Natural killer cell (primary cell): ENCODE results near the gene GPR146. TPM values are rescaled to one million over a fixed set of nuclear protein-coding genes. Genes with fewer than 3 reads are reported as not detected.

Source experiments
- ATAC-seq, 3 donors: fragments of 150-1000 bp in 2 of 3; fragments of 200-7000 bp in 1 of 3; cut with Tn5 transposase; 1 replicate in 1 of 3; 2 replicates in 2 of 3; pipeline ENCODE4 v1.10.0; 2021; ENCODE audit warnings: mild to moderate bottlenecking in 2 of 3, moderate library complexity in 2 of 3
- DNase-seq, 2 donors: peaks; one replicate each; pipeline versions ENCODE4 v3.0.0 to v3.0.0-alpha.2; 2013 to 2021; ENCODE audit warnings: mixed read lengths in 1 of 2
- H3K27ac ChIP-seq: one replicate; pipeline ENCODE4 v1.5.1; 2013; ENCODE audit warnings: mild to moderate bottlenecking, low read length
- H3K27me3 ChIP-seq: one replicate; pipeline ENCODE4 v1.6.1; 2013; ENCODE audit warnings: low read length; ENCODE audit not compliant: control insufficient read depth, insufficient read depth
- H3K36me3 ChIP-seq: one replicate; pipeline ENCODE4 v1.6.1; 2013; ENCODE audit warnings: low read length; ENCODE audit not compliant: control insufficient read depth, insufficient read depth
- H3K4me1 ChIP-seq: one replicate; pipeline ENCODE4 v1.6.1; 2013; ENCODE audit warnings: low read length; ENCODE audit not compliant: control insufficient read depth, insufficient read depth
- H3K4me3 ChIP-seq: one replicate; pipeline ENCODE4 v1.5.1; 2013; ENCODE audit warnings: low read length
- H3K9me3 ChIP-seq: one replicate; pipeline ENCODE4 v1.6.1; 2013; ENCODE audit warnings: low read length; ENCODE audit not compliant: control insufficient read depth, insufficient read depth
- H3K27ac Mint-ChIP-seq, 2 donors: one replicate each; pipeline ENCODE4 v1.8.0; 2022; ENCODE audit warnings: mild to moderate bottlenecking in 2 of 2, mixed read lengths in 2 of 2, moderate library complexity in 1 of 2
- H3K27me3 Mint-ChIP-seq, 2 donors: one replicate each; pipeline ENCODE4 v1.8.0; 2022; ENCODE audit warnings: low read depth in 2 of 2, mixed read lengths in 2 of 2
- H3K36me3 Mint-ChIP-seq: one replicate; pipeline ENCODE4 v1.8.0; 2022; ENCODE audit warnings: mixed read lengths
- H3K4me1 Mint-ChIP-seq, 2 donors: one replicate each; pipeline ENCODE4 v1.8.0; 2022; ENCODE audit warnings: mixed read lengths in 2 of 2
- H3K4me3 Mint-ChIP-seq: one replicate; pipeline ENCODE4 v1.8.0; 2022; ENCODE audit warnings: mild to moderate bottlenecking, moderate library complexity, mixed read lengths
- H3K9me3 Mint-ChIP-seq, 2 donors: one replicate each; pipeline ENCODE4 v1.8.0; 2022; ENCODE audit warnings: mixed read lengths in 2 of 2
- CTCF ChIP-seq: fragments of 200-600 bp; IDR thresholded peaks from one replicate; pipeline ENCODE4 v1.8.0; 2022; ENCODE audit warnings: antibody characterized with exemption
- WGBS: methylation state at CpG from one replicate; pipeline ENCODE4 v1.1.7; 2013; ENCODE audit warnings: missing lambda C conversion rate; ENCODE audit not compliant: insufficient coverage; 5-methylcytosine and 5-hydroxymethylcytosine counted together
- intact Hi-C: fragments of 100-400 bp; cut with micrococcal nuclease; formaldehyde crosslinking; loops from one replicate; pipeline ENCODE4 v1.14.2; 2022
- total RNA-seq, 4 donors: library from RNA; stranded (reverse); fragments of 120-200 nt in 1 of 4; gene quantifications; one replicate each; pipeline versions ENCODE4 v1.2.3 to v1.2.4, GENCODE V29; 2013 to 2022

Gene GPR146
- total RNA-seq, 3 donors from 2014 or later (not counting 1 experiment from before 2014, with no cell fraction given), result 2.3 to 4.5 (median 2.5) TPM

- Mint-ChIP-seq H3K4me1 (peaks cover 6 to 10% of the 10 kb centered on the region in 2 donors), H3K27me3 (no peaks in the 10 kb centered on the region), H3K4me3 (no peak overlapping the region), H3K36me3 (no peaks in the 10 kb centered on the region), H3K27ac (no peak overlapping the region), H3K9me3 (no peaks in the 10 kb centered on the region)
- TF ChIP-seq CTCF, result no peak
- Histone ChIP-seq H3K4me1 (peaks cover 8% of the 10 kb centered on the region), H3K27me3 (no peaks in the 10 kb centered on the region), H3K27ac (no peak overlapping the region), H3K9me3 (no peaks in the 10 kb centered on the region), H3K36me3 (no peaks in the 10 kb centered on the region), H3K4me3 (no peak overlapping the region)
- 94% methylated on average over 18 of the region's 18 CpGs for WGBS
- DNase-seq (no peak), ATAC-seq (no peak)
- intact Hi-C loops, result no loop called here
These were observed 47.3 kb downstream of the GPR146 start for GRCh38 chr7:1091644-1092027.

GRCh38 chr7:1092161-1092632 is 47.9 kb downstream of the GPR146 start:
- peaks cover under 1 to 4% of the 10 kb centered on the region in 2 donors for H3K4me1 Mint-ChIP-seq
- H3K4me3 Mint-ChIP-seq, result no peak overlapping the region
- DNase-seq (no peak), ATAC-seq (no peak)
- no peaks in the 10 kb centered on the region for H3K36me3 Mint-ChIP-seq
- H3K4me1 ChIP-seq, result peaks cover 2% of the 10 kb centered on the region
- no peaks in the 10 kb centered on the region for H3K9me3 ChIP-seq
- intact Hi-C loops, result no loop called here
- H3K9me3 Mint-ChIP-seq, result no peaks in the 10 kb centered on the region
- WGBS, result 97% methylated on average over 40 of the region's 40 CpGs
- TF ChIP-seq CTCF, result no peak
- H3K27me3 Mint-ChIP-seq, result no peaks in the 10 kb centered on the region
- no peak overlapping the region for H3K27ac ChIP-seq
- no peaks in the 10 kb centered on the region for H3K27me3 ChIP-seq
- H3K27ac Mint-ChIP-seq, result no peak overlapping the region
- H3K36me3 ChIP-seq, result no peaks in the 10 kb centered on the region
- no peak overlapping the region for H3K4me3 ChIP-seq

- H3K27me3 ChIP-seq, result no peaks in the 10 kb centered on the region
- intact Hi-C loops, result no loop called here
- no peak overlapping the region for H3K27ac ChIP-seq
- WGBS, result 92% methylated on average over 40 of the region's 40 CpGs
- no peak for TF ChIP-seq CTCF
- Mint-ChIP-seq H3K4me1 (no peaks in the 10 kb centered on the region), H3K9me3 (no peaks in the 10 kb centered on the region), H3K27me3 (no peaks in the 10 kb centered on the region), H3K4me3 (no peak overlapping the region), H3K36me3 (no peaks in the 10 kb centered on the region), H3K27ac (no peak overlapping the region)
- no peak overlapping the region for H3K4me3 ChIP-seq
- no peaks in the 10 kb centered on the region for H3K4me1 ChIP-seq
- DNase-seq (no peak), ATAC-seq (no peak)
- no peaks in the 10 kb centered on the region for H3K9me3 ChIP-seq
- no peaks in the 10 kb centered on the region for H3K36me3 ChIP-seq
These were observed 48.6 kb downstream of the GPR146 start for GRCh38 chr7:1092806-1093501.

GRCh38 chr7:1093502-1093843 is 49.1 kb downstream of the GPR146 start:
- no peak for TF ChIP-seq CTCF

More at GRCh38 chr7:1093502-1093843, 49.1 kb downstream of the GPR146 start:
- no peak for ATAC-seq
- H3K4me3 ChIP-seq, result no peak overlapping the region
- no peak overlapping the region for H3K27ac ChIP-seq
- Mint-ChIP-seq H3K36me3 (no peaks in the 10 kb centered on the region), H3K27ac (no peak overlapping the region), H3K4me3 (no peak overlapping the region), H3K27me3 (no peaks in the 10 kb centered on the region), H3K4me1 (no peaks in the 10 kb centered on the region), H3K9me3 (peaks cover 0 to 3% of the 10 kb centered on the region in 2 donors)
- H3K36me3 ChIP-seq, result no peaks in the 10 kb centered on the region
- WGBS, result 93% methylated on average over 14 of the region's 14 CpGs
- no peaks in the 10 kb centered on the region for H3K4me1 ChIP-seq
- no peaks in the 10 kb centered on the region for H3K27me3 ChIP-seq
- intact Hi-C loops, result no loop called here
- H3K9me3 ChIP-seq, result peaks cover 2% of the 10 kb centered on the region
- DNase-seq, result no peak
